B cell (primary cell): ENCODE results near the gene MCM6. TPM values are rescaled to one million over a fixed set of nuclear protein-coding genes. Genes with fewer than 3 reads are reported as not detected.

Source experiments
- ATAC-seq: fragments of 200-7000 bp; cut with Tn5 transposase; one replicate; pipeline ENCODE4 v1.10.0; 2021; ENCODE audit warnings: low read depth, mild to moderate bottlenecking, moderate number of reproducible peaks, moderate library complexity
- CTCF ChIA-PET: fragments of 350-600 bp; sonication (Branson Sonifier 250); formaldehyde crosslinking; loops from one replicate; lab custom pipeline; 2021; ENCODE audit warnings: antibody characterized with exemption, inconsistent platforms; lab: Charles Lee
- POLR2A ChIA-PET: fragments of 350-600 bp; sonication (Branson Sonifier 250); formaldehyde crosslinking; loops from one replicate; lab custom pipeline; 2021; ENCODE audit warnings: antibody characterized with exemption; lab: Charles Lee
- DNase-seq: peaks from one replicate; pipeline ENCODE4 v3.0.0; 2013
- H2AFZ ChIP-seq: 2 replicates; pipeline ENCODE4 v1.6.1; 2012; ENCODE audit warnings: mild to moderate bottlenecking, low read depth, low read length; ENCODE audit not compliant: insufficient read depth, poor library complexity, severe bottlenecking
- H3K27ac ChIP-seq, 2 donors: 1 replicate in 1 of 2; 2 replicates in 1 of 2; pipeline ENCODE4 v1.5.1; 2012 to 2013; ENCODE audit warnings: low read length in 2 of 2, mild to moderate bottlenecking in 2 of 2, moderate library complexity in 1 of 2
- H3K27me3 ChIP-seq, 4 experiments: fragments of 200-600 bp in 1 of 4; sonication (generic) in 1 of 4; replicated peaks in 1 of 4; 1 replicate in 2 of 4; 2 replicates in 2 of 4; pipeline versions ENCODE4 v1.6.1 to v1.7.0; 2013 to 2016; ENCODE audit warnings: low read length in 3 of 4, mild to moderate bottlenecking in 2 of 4, mixed read lengths in 1 of 4, moderate library complexity in 1 of 4; ENCODE audit not compliant: insufficient read depth in 4 of 4, control insufficient read depth in 3 of 4; ENCODE audit errors: control extremely low read depth in 1 of 4
- H3K36me3 ChIP-seq, 2 experiments: replicated peaks in 1 of 2; 1 replicate in 1 of 2; 2 replicates in 1 of 2; pipeline versions ENCODE4 v1.6.1 to v1.7.1; 2013; ENCODE audit warnings: low read length in 1 of 2; ENCODE audit not compliant: insufficient read depth in 2 of 2, control insufficient read depth in 1 of 2; ENCODE audit errors: control extremely low read depth in 1 of 2, extremely low read depth in 1 of 2
- H3K4me1 ChIP-seq, 2 donors: fragments of 200-600 bp in 1 of 2; sonication (generic) in 1 of 2; 1 replicate in 1 of 2; 2 replicates in 1 of 2; pipeline versions ENCODE4 v1.5.1 to v1.6.1; 2013 to 2017; ENCODE audit warnings: low read length in 2 of 2; ENCODE audit not compliant: control insufficient read depth in 2 of 2, insufficient read depth in 2 of 2
- H3K4me2 ChIP-seq: replicated peaks from 2 replicates; pipeline ENCODE3; 2012; ENCODE audit warnings: mild to moderate bottlenecking, low read depth, low read length; ENCODE audit not compliant: poor library complexity, severe bottlenecking
- H3K4me3 ChIP-seq, 5 experiments: fragments of 200-600 bp in 1 of 5; sonication (generic) in 1 of 5; 1 replicate in 3 of 5; 2 replicates in 2 of 5; pipeline versions ENCODE4 v1.5.1 to v1.7.0; 2011 to 2016; ENCODE audit warnings: low read length in 4 of 5, mild to moderate bottlenecking in 4 of 5, low read depth in 2 of 5, control low read depth in 1 of 5, moderate library complexity in 1 of 5; ENCODE audit not compliant: insufficient read depth in 1 of 5; ENCODE audit errors: control extremely low read depth in 1 of 5, extremely low read depth in 1 of 5
- H3K79me2 ChIP-seq: fragments of 200-600 bp; sonication (generic); one replicate; pipeline ENCODE4 v1.6.0; 2016; ENCODE audit warnings: low read length; ENCODE audit not compliant: control insufficient read depth, insufficient read depth
- H3K9ac ChIP-seq: fragments of 200-600 bp; sonication (generic); 2 replicates; pipeline ENCODE4 v1.6.1; 2017; ENCODE audit warnings: mild to moderate bottlenecking, low read length, moderate library complexity
- H3K9me3 ChIP-seq, 3 donors: one replicate each; pipeline versions ENCODE4 v1.6.1 to v1.7.1; 2013; ENCODE audit warnings: low read length in 2 of 3; ENCODE audit not compliant: control insufficient read depth in 2 of 3, insufficient read depth in 1 of 3; ENCODE audit errors: control extremely low read depth in 1 of 3
- H4K20me1 ChIP-seq: 2 replicates; pipeline ENCODE4 v1.6.0; 2012; ENCODE audit warnings: mild to moderate bottlenecking, low read length; ENCODE audit not compliant: insufficient read depth, control insufficient read depth, poor library complexity, severe bottlenecking
- H3K27ac Mint-ChIP-seq: one replicate; pipeline ENCODE4 v1.8.0; 2021; ENCODE audit warnings: mixed read lengths
- H3K27me3 Mint-ChIP-seq: one replicate; pipeline ENCODE4 v1.8.0; 2021; ENCODE audit warnings: mixed read lengths
- H3K4me1 Mint-ChIP-seq: one replicate; pipeline ENCODE4 v1.8.0; 2021; ENCODE audit warnings: mixed read lengths
- H3K4me3 Mint-ChIP-seq: one replicate; pipeline ENCODE4 v1.8.0; 2021; ENCODE audit warnings: mixed read lengths
- H3K9me3 Mint-ChIP-seq: one replicate; pipeline ENCODE4 v1.8.0; 2022; ENCODE audit warnings: mixed read lengths; ENCODE audit not compliant: insufficient read depth
- EZH2 ChIP-seq: IDR thresholded peaks from 2 replicates; pipeline ENCODE4 v1.6.1; 2012; ENCODE audit warnings: borderline replicate concordance, low read depth, mild to moderate bottlenecking, moderate library complexity, low read length; ENCODE audit not compliant: insufficient read depth, poor library complexity, severe bottlenecking
- WGBS: methylation state at CpG from one replicate; pipeline ENCODE4 v1.1.5; 2013; ENCODE audit warnings: missing lambda C conversion rate; ENCODE audit not compliant: insufficient coverage; 5-methylcytosine and 5-hydroxymethylcytosine counted together
- intact Hi-C: fragments of 100-400 bp; cut with micrococcal nuclease; formaldehyde crosslinking; loops from one replicate; pipeline ENCODE4 v1.10.0; 2022
- polyA plus RNA-seq: library from polyadenylated mRNA; depleted of rRNA; stranded (reverse); fragments of >200 nt; gene quantifications from 2 replicates; pipeline ENCODE4 v1.2.3, GENCODE V29; 2012
- total RNA-seq, 2 donors: library from RNA; stranded (reverse); fragments of 120-200 nt in 1 of 2; gene quantifications; 1 replicate in 1 of 2; 2 replicates in 1 of 2; pipeline versions ENCODE4 v1.2.3 to v1.2.4, GENCODE V29; 2013 to 2022
- TF ChIP-seq, protein P1 (sequence below): fragments of 200-600 bp; IDR thresholded peaks from one replicate; pipeline ENCODE4 v1.8.0; 2022; ENCODE audit warnings: antibody characterized with exemption, mild to moderate bottlenecking

The MCM6 gene
- total and polyA plus RNA-seq, 2 donors (not counting 1 experiment from before 2014, with no cell fraction given), result 2.3 to 30.0 TPM

DNA sequence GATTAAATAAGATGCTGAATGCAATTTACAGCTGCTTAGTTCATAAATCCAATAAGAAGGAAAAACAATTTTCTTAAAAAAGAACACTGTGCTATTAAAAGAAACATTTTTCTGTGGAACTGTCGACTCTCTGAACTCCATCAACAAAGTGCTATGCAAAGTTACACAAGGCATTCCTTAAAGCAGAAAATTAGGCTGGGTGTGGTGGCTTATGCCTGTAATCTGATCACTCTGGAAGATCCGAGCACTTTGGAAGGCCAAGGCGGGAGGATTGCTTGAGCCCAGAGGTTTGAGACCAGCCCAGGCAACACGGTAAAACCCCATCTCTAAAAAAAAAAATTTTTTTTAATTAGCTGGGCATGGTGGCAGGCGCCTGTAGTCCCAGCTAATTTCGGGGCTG lies 13.0 kb downstream of the MCM6 start:
- Histone ChIP-seq H2AFZ (no peak overlapping the region), H3K4me3 (no peak overlapping the region), H3K79me2 (no peaks in the 10 kb centered on the region), H3K4me2 (no peak overlapping the region), H3K27ac (no peak overlapping the region), H3K9ac (no peak overlapping the region), H3K9me3 (no peaks in the 10 kb centered on the region), H3K36me3 (peaks cover 5 to 48% of the 10 kb centered on the region in 2 experiments), H4K20me1 (no peaks in the 10 kb centered on the region), H3K27me3 (no peaks in the 10 kb centered on the region), H3K4me1 (no peaks in the 10 kb centered on the region)
- CTCF ChIA-PET, result no interaction called here
- Mint-ChIP-seq H3K27ac (no peak overlapping the region), H3K9me3 (no peaks in the 10 kb centered on the region), H3K4me1 (no peaks in the 10 kb centered on the region), H3K4me3 (no peak overlapping the region), H3K27me3 (no peaks in the 10 kb centered on the region)
- DNase-seq (no peak), ATAC-seq (no peak)
- POLR2A ChIA-PET, result no interaction called here
- TF ChIP-seq EZH2, result no peak
- TF ChIP-seq, protein P1, sequence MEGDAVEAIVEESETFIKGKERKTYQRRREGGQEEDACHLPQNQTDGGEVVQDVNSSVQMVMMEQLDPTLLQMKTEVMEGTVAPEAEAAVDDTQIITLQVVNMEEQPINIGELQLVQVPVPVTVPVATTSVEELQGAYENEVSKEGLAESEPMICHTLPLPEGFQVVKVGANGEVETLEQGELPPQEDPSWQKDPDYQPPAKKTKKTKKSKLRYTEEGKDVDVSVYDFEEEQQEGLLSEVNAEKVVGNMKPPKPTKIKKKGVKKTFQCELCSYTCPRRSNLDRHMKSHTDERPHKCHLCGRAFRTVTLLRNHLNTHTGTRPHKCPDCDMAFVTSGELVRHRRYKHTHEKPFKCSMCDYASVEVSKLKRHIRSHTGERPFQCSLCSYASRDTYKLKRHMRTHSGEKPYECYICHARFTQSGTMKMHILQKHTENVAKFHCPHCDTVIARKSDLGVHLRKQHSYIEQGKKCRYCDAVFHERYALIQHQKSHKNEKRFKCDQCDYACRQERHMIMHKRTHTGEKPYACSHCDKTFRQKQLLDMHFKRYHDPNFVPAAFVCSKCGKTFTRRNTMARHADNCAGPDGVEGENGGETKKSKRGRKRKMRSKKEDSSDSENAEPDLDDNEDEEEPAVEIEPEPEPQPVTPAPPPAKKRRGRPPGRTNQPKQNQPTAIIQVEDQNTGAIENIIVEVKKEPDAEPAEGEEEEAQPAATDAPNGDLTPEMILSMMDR, result no peak
- no CpG with 5 or more reads among the region's 6 CpGs for WGBS
- intact Hi-C loops, result no loop called here

DNA sequence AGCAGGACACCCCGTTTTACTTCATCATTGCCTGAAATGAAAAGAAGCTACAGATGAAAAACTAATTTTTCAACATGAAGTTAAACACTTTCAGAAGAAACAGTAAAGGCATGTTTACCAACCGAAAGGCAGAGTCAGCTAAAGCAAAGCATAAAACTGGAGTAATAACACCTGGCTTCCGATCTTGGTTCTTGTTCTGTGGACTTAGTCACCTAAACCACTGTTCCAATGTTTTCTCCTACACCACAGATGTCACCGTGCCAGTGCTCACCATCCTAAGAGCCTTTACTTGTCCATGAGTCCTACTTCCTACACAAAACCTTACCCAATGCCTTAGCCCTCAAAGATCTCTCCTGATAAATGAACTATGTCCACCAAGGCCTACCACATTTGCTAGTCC lies 13.5 kb downstream of the MCM6 start:
- no peak for ATAC-seq
- intact Hi-C loops, result no loop called here
- CTCF ChIA-PET, result no interaction called here
- POLR2A ChIA-PET, result no interaction called here
- Histone ChIP-seq H2AFZ (no peak overlapping the region), H3K9me3 (no peaks in the 10 kb centered on the region), H3K27me3 (no peaks in the 10 kb centered on the region), H4K20me1 (no peaks in the 10 kb centered on the region), H3K27ac (no peak overlapping the region), H3K36me3 (peaks cover 5 to 48% of the 10 kb centered on the region in 2 experiments), H3K9ac (no peak overlapping the region), H3K4me3 (no peak overlapping the region), H3K4me2 (no peak overlapping the region), H3K4me1 (no peaks in the 10 kb centered on the region), H3K79me2 (no peaks in the 10 kb centered on the region)
- no peaks in the 10 kb centered on the region for H3K27me3 Mint-ChIP-seq
- no peaks in the 10 kb centered on the region for H3K9me3 Mint-ChIP-seq
- 98% methylated on average over 4 of the region's 4 CpGs for WGBS
- no peak for DNase-seq
- no peak for TF ChIP-seq EZH2
- TF ChIP-seq, protein P1, result no peak
- H3K4me3 Mint-ChIP-seq, result no peak overlapping the region
- no peak overlapping the region for H3K27ac Mint-ChIP-seq
- H3K4me1 Mint-ChIP-seq, result no peaks in the 10 kb centered on the region
